HCT116 (cell line): Measurements from ENCODE around the gene PAQR7.

Source experiments
- POLR2AphosphoS5 ChIP-seq: IDR thresholded peaks from 2 replicates; pipeline ENCODE4 v1.6.1; 2011; ENCODE audit warnings: mild to moderate bottlenecking, low read depth, low read length, moderate library complexity
- TF ChIP-seq, protein P1 (sequence below): IDR thresholded peaks from 2 replicates; pipeline ENCODE4 v1.6.1; 2012
- TF ChIP-seq, protein P2 (sequence below), 3 experiments: fragments of 200-600 bp in 1 of 3; sonication (generic) in 1 of 3; IDR thresholded peaks in 2 of 3; conservative IDR thresholded peaks in 1 of 3; 2 replicates each; pipeline ENCODE4 v1.5.1; 2012 to 2017; ENCODE audit warnings: low read depth in 2 of 3, low read length in 2 of 3, antibody characterized with exemption in 1 of 3, borderline replicate concordance in 1 of 3, control low read depth in 1 of 3, mild to moderate bottlenecking in 1 of 3, mixed read lengths in 1 of 3, mixed run types in 1 of 3, moderate library complexity in 1 of 3; ENCODE audit not compliant: insufficient read depth in 1 of 3

DNA sequence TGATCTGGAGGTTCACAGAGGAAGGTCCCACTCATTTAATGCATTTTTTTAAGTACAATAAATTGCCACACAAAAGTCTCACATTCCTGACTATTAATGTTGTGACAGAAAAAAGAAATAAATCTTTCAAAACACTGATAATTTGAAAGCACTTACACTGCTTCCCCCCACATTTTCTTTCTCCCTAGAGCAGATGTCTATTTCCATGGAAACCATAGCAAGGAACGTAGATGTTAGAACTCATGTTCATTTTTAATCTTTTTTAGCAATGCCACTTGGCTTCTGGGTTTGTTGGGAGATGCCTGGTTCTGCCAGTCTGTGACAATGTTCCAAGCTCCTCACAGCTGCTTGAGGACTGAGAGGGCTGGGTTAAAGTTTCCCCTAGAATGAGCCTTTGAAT is 32.7 kb upstream of the PAQR7 start:
- TF ChIP-seq, protein P1, sequence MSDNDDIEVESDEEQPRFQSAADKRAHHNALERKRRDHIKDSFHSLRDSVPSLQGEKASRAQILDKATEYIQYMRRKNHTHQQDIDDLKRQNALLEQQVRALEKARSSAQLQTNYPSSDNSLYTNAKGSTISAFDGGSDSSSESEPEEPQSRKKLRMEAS: no peak
- no peak for TF ChIP-seq POLR2AphosphoS5
- TF ChIP-seq, protein P2, sequence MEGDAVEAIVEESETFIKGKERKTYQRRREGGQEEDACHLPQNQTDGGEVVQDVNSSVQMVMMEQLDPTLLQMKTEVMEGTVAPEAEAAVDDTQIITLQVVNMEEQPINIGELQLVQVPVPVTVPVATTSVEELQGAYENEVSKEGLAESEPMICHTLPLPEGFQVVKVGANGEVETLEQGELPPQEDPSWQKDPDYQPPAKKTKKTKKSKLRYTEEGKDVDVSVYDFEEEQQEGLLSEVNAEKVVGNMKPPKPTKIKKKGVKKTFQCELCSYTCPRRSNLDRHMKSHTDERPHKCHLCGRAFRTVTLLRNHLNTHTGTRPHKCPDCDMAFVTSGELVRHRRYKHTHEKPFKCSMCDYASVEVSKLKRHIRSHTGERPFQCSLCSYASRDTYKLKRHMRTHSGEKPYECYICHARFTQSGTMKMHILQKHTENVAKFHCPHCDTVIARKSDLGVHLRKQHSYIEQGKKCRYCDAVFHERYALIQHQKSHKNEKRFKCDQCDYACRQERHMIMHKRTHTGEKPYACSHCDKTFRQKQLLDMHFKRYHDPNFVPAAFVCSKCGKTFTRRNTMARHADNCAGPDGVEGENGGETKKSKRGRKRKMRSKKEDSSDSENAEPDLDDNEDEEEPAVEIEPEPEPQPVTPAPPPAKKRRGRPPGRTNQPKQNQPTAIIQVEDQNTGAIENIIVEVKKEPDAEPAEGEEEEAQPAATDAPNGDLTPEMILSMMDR (IDR thresholded peaks at IDR 0.05 in 2 of 3, conservative IDR thresholded peaks at IDR 0.05 in 1 of 3; ENCODE audit: borderline replicate concordance in 1 of 3, insufficient read depth in 1 of 3, low read depth in 2 of 3, low read length in 2 of 3): no peak
